ENCODE results near the gene CLUH.

CLUH gene

GRCh38 chr17:2736956-2737355, 25.4 kb upstream of the CLUH start:
- Histone ChIP-seq H3K9ac (no peak overlapping the region), H3K27me3 (no peaks in the 10 kb centered on the region), H3K4me1 (no peaks in the 10 kb centered on the region), H3K27ac (no peak overlapping the region), H3K4me3 (no peak overlapping the region), H4K20me1 (no peaks in the 10 kb centered on the region), H3K4me2 (no peak overlapping the region), H3K9me3 (no peaks in the 10 kb centered on the region), H3K36me3 (no peaks in the 10 kb centered on the region)
- no peak for TF ChIP-seq Cebpa-rat (IDR thresholded peaks at IDR 0.05)

- Histone ChIP-seq H4K20me1 (no peaks in the 10 kb centered on the region), H3K4me3 (no peak overlapping the region), H3K27ac (no peak overlapping the region), H3K27me3 (no peaks in the 10 kb centered on the region), H3K4me1 (no peaks in the 10 kb centered on the region), H3K4me2 (no peak overlapping the region), H3K9ac (no peak overlapping the region), H3K9me3 (no peaks in the 10 kb centered on the region), H3K36me3 (no peaks in the 10 kb centered on the region)
- TF ChIP-seq Cebpa-rat (IDR thresholded peaks at IDR 0.05) = no peak
Observed at GRCh38 chr17:2735896-2736295, 24.3 kb upstream of the CLUH start.

GRCh38 chr17:2734939-2735338, 23.4 kb upstream of the CLUH start:
- H3K27ac ChIP-seq = no peak overlapping the region
- H3K9me3 ChIP-seq = no peaks in the 10 kb centered on the region
- H3K4me2 ChIP-seq = no peak overlapping the region
- H3K4me1 ChIP-seq = no peaks in the 10 kb centered on the region
- no peaks in the 10 kb centered on the region for H3K36me3 ChIP-seq
- no peak overlapping the region for H3K9ac ChIP-seq
- no peak for TF ChIP-seq Cebpa-rat (IDR thresholded peaks at IDR 0.05)
- H3K27me3 ChIP-seq = no peaks in the 10 kb centered on the region
- no peak overlapping the region for H3K4me3 ChIP-seq
- H4K20me1 ChIP-seq = no peaks in the 10 kb centered on the region

GRCh38 chr17:2731807-2732206, 20.2 kb upstream of the CLUH start:
- H3K27me3 ChIP-seq = peaks cover 5% of the 10 kb centered on the region; the same call in 1 of the 2 replicates
- no peak overlapping the region for H3K4me2 ChIP-seq
- H3K9me3 ChIP-seq = no peaks in the 10 kb centered on the region
- H3K27ac ChIP-seq = no peak overlapping the region
- no peak overlapping the region for H3K9ac ChIP-seq
- H3K4me3 ChIP-seq = no peak overlapping the region
- TF ChIP-seq Cebpa-rat (IDR thresholded peaks at IDR 0.05) = no peak
- no peaks in the 10 kb centered on the region for H4K20me1 ChIP-seq
- peaks cover 8% of the 10 kb centered on the region for H3K4me1 ChIP-seq
- no peaks in the 10 kb centered on the region for H3K36me3 ChIP-seq

- peaks cover 8% of the 10 kb centered on the region for H3K4me1 ChIP-seq
- H3K9ac ChIP-seq = no peak overlapping the region
- no peak overlapping the region for H3K4me2 ChIP-seq
- H3K4me3 ChIP-seq = no peak overlapping the region
- H3K27me3 ChIP-seq = peaks cover 15% of the 10 kb centered on the region
- H3K36me3 ChIP-seq = no peaks in the 10 kb centered on the region
- H3K27ac ChIP-seq = no peak overlapping the region
- H4K20me1 ChIP-seq = no peaks in the 10 kb centered on the region
- no peak for TF ChIP-seq Cebpa-rat (IDR thresholded peaks at IDR 0.05)
- no peaks in the 10 kb centered on the region for H3K9me3 ChIP-seq
Observed at GRCh38 chr17:2730764-2731353, 19.3 kb upstream of the CLUH start.

- no peak for TF ChIP-seq Cebpa-rat (IDR thresholded peaks at IDR 0.05)
- no peak overlapping the region for H3K27ac ChIP-seq
- peaks cover 10% of the 10 kb centered on the region for H4K20me1 ChIP-seq
- H3K27me3 ChIP-seq = peaks cover 57% of the 10 kb centered on the region
- H3K36me3 ChIP-seq = no peaks in the 10 kb centered on the region
- H3K4me1 ChIP-seq = peaks cover 8% of the 10 kb centered on the region
- no peaks in the 10 kb centered on the region for H3K9me3 ChIP-seq
- H3K4me2 ChIP-seq = peak overlapping the region; percentile 64
- H3K4me3 ChIP-seq = 0 out of 2 replicates have a peak overlapping the region, but pooled peaks have one; percentile 31
- no peak overlapping the region for H3K9ac ChIP-seq
Observed at GRCh38 chr17:2724784-2725164, 13.2 kb upstream of the CLUH start.

GRCh38 chr17:2723997-2724783, 12.6 kb upstream of the CLUH start:
- peaks cover 57% of the 10 kb centered on the region for H3K27me3 ChIP-seq
- H3K36me3 ChIP-seq = no peaks in the 10 kb centered on the region
- H3K27ac ChIP-seq = no peak overlapping the region
- 0 out of 2 replicates have a peak overlapping the region, but pooled peaks have one; percentile 31 for H3K4me3 ChIP-seq
- peak overlapping the region; percentile 64 for H3K4me2 ChIP-seq
- H3K9me3 ChIP-seq = no peaks in the 10 kb centered on the region
- TF ChIP-seq Cebpa-rat (IDR thresholded peaks at IDR 0.05) = no peak
- H3K4me1 ChIP-seq = peaks cover 8% of the 10 kb centered on the region
- H3K9ac ChIP-seq = no peak overlapping the region
- H4K20me1 ChIP-seq = peaks cover 10% of the 10 kb centered on the region

GRCh38 chr17:2723505-2723996, 12.0 kb upstream of the CLUH start:
- peaks cover 3% of the 10 kb centered on the region for H3K4me1 ChIP-seq
- no peak overlapping the region for H3K4me2 ChIP-seq
- H3K36me3 ChIP-seq = no peaks in the 10 kb centered on the region
- H3K27ac ChIP-seq = no peak overlapping the region
- peaks cover 10% of the 10 kb centered on the region for H4K20me1 ChIP-seq
- H3K9ac ChIP-seq = no peak overlapping the region
- H3K27me3 ChIP-seq = peaks cover 57% of the 10 kb centered on the region
- TF ChIP-seq Cebpa-rat (IDR thresholded peaks at IDR 0.05) = no peak
- H3K4me3 ChIP-seq = no peak overlapping the region
- no peaks in the 10 kb centered on the region for H3K9me3 ChIP-seq

- peaks cover 5% of the 10 kb centered on the region for H3K4me1 ChIP-seq
- TF ChIP-seq Cebpa-rat (IDR thresholded peaks at IDR 0.05) = no peak
- H4K20me1 ChIP-seq = peaks cover 10% of the 10 kb centered on the region
- no peak overlapping the region for H3K9ac ChIP-seq
- no peaks in the 10 kb centered on the region for H3K36me3 ChIP-seq
- H3K27me3 ChIP-seq = peaks cover 57% of the 10 kb centered on the region
- H3K27ac ChIP-seq = no peak overlapping the region
- no peaks in the 10 kb centered on the region for H3K9me3 ChIP-seq
- H3K4me3 ChIP-seq = no peak overlapping the region
- no peak overlapping the region for H3K4me2 ChIP-seq
Observed at GRCh38 chr17:2722611-2723010, 11.0 kb upstream of the CLUH start.

GRCh38 chr17:2721603-2722002, 10.0 kb upstream of the CLUH start:
- H3K4me3 ChIP-seq = no peak overlapping the region
- H3K9ac ChIP-seq = no peak overlapping the region
- peaks cover 15% of the 10 kb centered on the region for H3K4me1 ChIP-seq
- H3K4me2 ChIP-seq = no peak overlapping the region
- no peaks in the 10 kb centered on the region for H3K36me3 ChIP-seq
- H3K27me3 ChIP-seq = peaks cover 50% of the 10 kb centered on the region
- no peaks in the 10 kb centered on the region for H3K9me3 ChIP-seq
- no peak overlapping the region for H3K27ac ChIP-seq
- peaks cover 10% of the 10 kb centered on the region for H4K20me1 ChIP-seq
- no peak for TF ChIP-seq Cebpa-rat (IDR thresholded peaks at IDR 0.05)

Data from BLaER1 (cell line).